Measurements from ENCODE around the gene SYCP3. TPM values are rescaled to one million over a fixed set of nuclear protein-coding genes. Genes with fewer than 3 reads are reported as not detected.
"Not testable (repeated sequence)": the region's sequence is repeated elsewhere in the genome, so short reads cannot be mapped to it uniquely, and the experiment has no call there.

The SYCP3 gene
- total and polyA plus RNA-seq, 8 donors: 0.06 to 0.31 (median 0.25) TPM; not detected in 3

DNA sequence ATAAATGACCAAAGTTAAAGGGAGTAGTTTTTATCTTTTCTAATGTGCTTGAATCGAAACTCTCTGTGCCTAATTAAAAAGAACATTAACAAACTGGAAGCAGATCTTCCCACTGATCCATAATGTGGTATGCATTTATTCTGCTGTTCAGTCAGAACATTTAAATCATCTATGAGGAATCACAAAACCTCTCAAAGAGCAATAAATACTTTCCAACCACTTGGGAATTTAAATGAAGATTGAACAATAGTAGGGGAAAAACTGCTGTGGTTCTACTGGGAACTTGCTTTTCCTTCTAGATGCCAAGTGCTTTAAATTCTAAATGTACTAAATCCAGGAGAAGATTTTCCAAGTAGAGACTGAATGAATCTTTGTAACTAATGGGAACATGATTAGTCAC is 54.2 kb downstream of the SYCP3 start:
- Histone ChIP-seq H3K27ac (no peak overlapping the region), H3K4me3 (no peak overlapping the region), H3K27me3 (no peaks in the 10 kb centered on the region), H3K9me3 (no peaks in the 10 kb centered on the region), H3K36me3 (no peaks in the 10 kb centered on the region), H3K4me1 (no peaks in the 10 kb centered on the region)
- 71 to 83% methylated on average over 1 of the region's 1 CpG for WGBS, 2 donors
- ATAC-seq (no peak), FAIRE-seq (no peak), DNase-seq (no peak)
- TF ChIP-seq, protein P1, sequence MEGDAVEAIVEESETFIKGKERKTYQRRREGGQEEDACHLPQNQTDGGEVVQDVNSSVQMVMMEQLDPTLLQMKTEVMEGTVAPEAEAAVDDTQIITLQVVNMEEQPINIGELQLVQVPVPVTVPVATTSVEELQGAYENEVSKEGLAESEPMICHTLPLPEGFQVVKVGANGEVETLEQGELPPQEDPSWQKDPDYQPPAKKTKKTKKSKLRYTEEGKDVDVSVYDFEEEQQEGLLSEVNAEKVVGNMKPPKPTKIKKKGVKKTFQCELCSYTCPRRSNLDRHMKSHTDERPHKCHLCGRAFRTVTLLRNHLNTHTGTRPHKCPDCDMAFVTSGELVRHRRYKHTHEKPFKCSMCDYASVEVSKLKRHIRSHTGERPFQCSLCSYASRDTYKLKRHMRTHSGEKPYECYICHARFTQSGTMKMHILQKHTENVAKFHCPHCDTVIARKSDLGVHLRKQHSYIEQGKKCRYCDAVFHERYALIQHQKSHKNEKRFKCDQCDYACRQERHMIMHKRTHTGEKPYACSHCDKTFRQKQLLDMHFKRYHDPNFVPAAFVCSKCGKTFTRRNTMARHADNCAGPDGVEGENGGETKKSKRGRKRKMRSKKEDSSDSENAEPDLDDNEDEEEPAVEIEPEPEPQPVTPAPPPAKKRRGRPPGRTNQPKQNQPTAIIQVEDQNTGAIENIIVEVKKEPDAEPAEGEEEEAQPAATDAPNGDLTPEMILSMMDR (IDR thresholded peaks at IDR 0.05): no peak
- intact Hi-C loops (cut with DNase I): no loop called here

DNA sequence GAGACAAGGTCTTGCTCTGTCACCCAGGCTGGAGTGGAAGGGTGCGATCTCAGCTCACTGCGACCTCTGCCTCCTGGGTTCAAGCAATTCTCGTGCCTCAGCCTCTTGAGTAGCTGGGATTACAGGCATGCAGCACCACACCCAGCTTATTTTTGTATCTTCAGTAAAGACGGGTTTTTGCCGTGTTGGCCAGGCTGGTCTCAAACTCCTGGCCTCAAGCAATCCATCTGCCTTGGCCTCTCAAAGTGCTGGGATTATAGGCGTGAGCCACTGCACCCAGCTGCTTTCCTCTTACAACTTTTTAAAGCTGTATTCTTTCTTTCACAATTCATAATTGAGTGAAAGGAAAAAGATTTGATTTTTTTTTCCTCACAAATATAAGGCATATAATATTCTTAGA is 57.6 kb downstream of the SYCP3 start:
- not testable (repeated sequence) for H3K9me3 ChIP-seq, DNase-seq
- 85 to 88% methylated on average over 6 of the region's 6 CpGs for WGBS, 2 donors

DNA sequence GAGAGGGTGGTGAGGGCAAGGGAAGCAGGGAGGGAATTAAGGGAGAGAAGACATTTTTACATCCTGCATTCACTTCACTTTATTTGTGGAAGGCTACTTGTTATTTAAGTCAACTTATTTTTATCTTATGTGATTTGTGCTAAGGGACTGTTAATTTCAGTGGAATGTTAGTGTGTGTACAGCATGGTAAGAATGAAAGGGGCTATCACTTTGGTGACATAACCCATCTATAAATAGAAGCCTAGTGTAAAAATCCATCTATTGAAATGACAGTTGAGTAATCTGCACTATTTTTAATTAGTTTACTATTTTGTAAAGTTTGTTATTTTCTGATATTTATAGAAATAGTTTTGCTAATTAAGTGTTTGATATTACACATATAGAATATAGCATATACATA is 58.6 kb downstream of the SYCP3 start:
- H3K4me1 ChIP-seq: no peaks in the 10 kb centered on the region
- no peak overlapping the region for H3K27ac ChIP-seq
- intact Hi-C loops (cut with DNase I): no loop called here
- H3K27me3 ChIP-seq: no peaks in the 10 kb centered on the region
- no peak for DNase-seq
- no peak overlapping the region for H3K4me3 ChIP-seq
- TF ChIP-seq, protein P1 (IDR thresholded peaks at IDR 0.05): no peak
- no peaks in the 10 kb centered on the region for H3K36me3 ChIP-seq
- no peak for ATAC-seq
- no peaks in the 10 kb centered on the region for H3K9me3 ChIP-seq
- no peak for FAIRE-seq

More for the DNA sequence above, 57.6 kb downstream of the SYCP3 start:
- H3K27ac ChIP-seq; ATAC-seq; H3K4me1 ChIP-seq; H3K27me3 ChIP-seq; H3K36me3 ChIP-seq; intact Hi-C loops (cut with DNase I); FAIRE-seq; H3K4me3 ChIP-seq: not testable (repeated sequence)

DNA sequence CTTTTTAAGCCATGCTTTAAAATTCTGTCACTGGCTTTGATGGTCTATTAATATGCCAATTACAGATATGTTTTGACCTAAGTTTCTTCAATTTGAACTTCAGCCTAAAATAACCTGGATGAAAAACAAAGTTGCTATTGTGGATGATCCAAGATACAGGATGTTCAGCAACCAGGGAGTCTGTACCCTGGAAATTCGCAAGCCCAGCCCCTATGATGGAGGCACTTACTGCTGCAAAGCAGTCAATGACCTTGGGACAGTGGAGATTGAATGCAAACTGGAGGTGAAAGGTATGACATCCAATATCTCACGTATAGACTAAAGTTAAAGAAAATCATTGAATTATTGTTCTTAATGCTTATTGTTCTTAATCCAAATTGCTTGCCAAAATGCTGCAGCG is 59.0 kb downstream of the SYCP3 start:
- intact Hi-C loops (cut with DNase I): no loop called here
- ATAC-seq (no peak), FAIRE-seq (no peak), DNase-seq (no peak)
- Histone ChIP-seq H3K4me3 (no peak overlapping the region), H3K4me1 (no peaks in the 10 kb centered on the region), H3K27me3 (no peaks in the 10 kb centered on the region), H3K36me3 (no peaks in the 10 kb centered on the region), H3K27ac (no peak overlapping the region), H3K9me3 (no peaks in the 10 kb centered on the region)
- TF ChIP-seq, protein P1 (IDR thresholded peaks at IDR 0.05): no peak
- WGBS, 2 donors: 57 to 65% methylated on average over 3 of the region's 3 CpGs

Other genes starting within 250 kb of the SYCP3 start
- 10 to 100 TPM in 1 of 6 donors, under 1 TPM in 3, not detected in 2; 0.12 to 13.6 (median 0.36) TPM for gene MYBPC1, start 144.5 kb downstream of the SYCP3 start, total RNA-seq
- gene MYBPC1, start 144.5 kb downstream of the SYCP3 start, polyA plus RNA-seq: under 1 TPM; 0.08 to 0.59 TPM
- 10 to 100 TPM; 11.4 to 27.3 (median 14.4) TPM for gene CHPT1, start 41.8 kb downstream of the SYCP3 start, total RNA-seq
- gene CHPT1, start 41.8 kb downstream of the SYCP3 start, polyA plus RNA-seq: 10 to 100 TPM; 10.3 to 14.0 TPM
- 10 to 100 TPM; 10.7 to 27.7 (median 14.8) TPM for gene GNPTAB, start 91.5 kb upstream of the SYCP3 start, total RNA-seq
- gene GNPTAB, start 91.5 kb upstream of the SYCP3 start, polyA plus RNA-seq: 1 to 10 TPM; 5.4 to 6.3 TPM
- gene DRAM1, start 138.1 kb upstream of the SYCP3 start, total RNA-seq: 10 to 100 TPM in 2 of 6 donors, 1 to 10 TPM in 4; 3.1 to 15.0 (median 5.6) TPM
- gene DRAM1, start 138.1 kb upstream of the SYCP3 start, polyA plus RNA-seq: 1 to 10 TPM; 3.5 to 7.4 TPM

All from pancreas (tissue), 10 donors.